K562 (cell line): ENCODE results near the gene GRIN2D. TPM values are rescaled to one million over a fixed set of nuclear protein-coding genes. Genes with fewer than 3 reads are reported as not detected.

Experiments used
- BRD9 ChIP-seq: fragments of 450-650 bp; IDR thresholded peaks from 2 replicates; pipeline ENCODE4 v1.6.1; 2018; ENCODE audit warnings: low read depth; ENCODE audit not compliant: partially characterized antibody
- JUND ChIP-seq, 2 experiments: IDR thresholded peaks; 2 replicates in 1 of 2; 3 replicates in 1 of 2; pipeline ENCODE4 v1.6.1; 2011; ENCODE audit warnings: borderline replicate concordance in 2 of 2, low read depth in 2 of 2, low read length in 2 of 2, improper control_type of control experiment in 1 of 2, missing biosample characterization in 1 of 2, missing genetic modification characterization in 1 of 2, missing genetic modification reagents in 1 of 2
- MTF1 ChIP-seq: fragments of 250-450 bp; sonication (Bioruptor Pico); IDR thresholded peaks from 2 replicates; pipeline ENCODE4 v1.9.0; 2021; ENCODE audit warnings: moderate library complexity, mild to moderate bottlenecking, inconsistent platforms, borderline replicate concordance
- RFX1 ChIP-seq: fragments of 450-650 bp; IDR thresholded peaks from 2 replicates; pipeline ENCODE4 v1.6.1; 2016; ENCODE audit warnings: mild to moderate bottlenecking, moderate library complexity
- SREBF1 ChIP-seq: fragments of 150-350 bp; IDR thresholded peaks from 2 replicates; pipeline ENCODE4 v1.6.1; 2014; ENCODE audit warnings: antibody characterized with exemption, low read depth, low read length, borderline replicate concordance
- ZFP36 ChIP-seq: fragments of 150-350 bp; IDR thresholded peaks from 2 replicates; pipeline ENCODE4 v1.6.1; 2018; ENCODE audit warnings: low read length, low read depth; ENCODE audit not compliant: partially characterized antibody
- ZNF133 ChIP-seq: fragments of 250-450 bp; sonication (Bioruptor Pico); IDR thresholded peaks from 2 replicates; pipeline ENCODE4 v1.4.0; 2020; ENCODE audit warnings: mild to moderate bottlenecking
- ZNF224 ChIP-seq: sonication (generic); formaldehyde crosslinking; IDR thresholded peaks from 2 replicates; pipeline ENCODE4 v1.8.0; 2022; ENCODE audit warnings: mild to moderate bottlenecking, missing genetic modification reagents
- ZSCAN29 ChIP-seq: fragments of 450-650 bp; IDR thresholded peaks from 2 replicates; pipeline ENCODE4 v1.6.1; 2017
- polyA plus RNA-seq, 8 experiments: library from polyadenylated mRNA; depleted of rRNA in 4 of 8; stranded (reverse) in 5 of 8; unstranded in 3 of 8; fragments of >200 nt; fragmentation: Nextera tagmentation in 2 of 8; fragmentation: Illumina TruSeq in 1 of 8; extraction: Ambion mirVana in 2 of 8; extraction: Trizol in 1 of 8; gene quantifications; 2 replicates each; pipeline versions ENCODE4 v1.2.1 to v1.2.3, GENCODE V29; 2011 to 2014; ENCODE audit warnings: inconsistent platforms in 1 of 8, missing spikeins in 1 of 8
- total RNA-seq, 7 experiments: library from RNA; depleted of rRNA in 6 of 7; stranded (reverse); fragments of >200 nt in 6 of 7; fragmentation: Illumina TruSeq in 2 of 7; extraction: Trizol in 2 of 7; gene quantifications; 2 replicates each; pipeline versions ENCODE4 v1.2.1 to v1.2.3, GENCODE V29; 2011 to 2021; ENCODE audit warnings: low replicate concordance in 1 of 7
- TF ChIP-seq, protein P1 (sequence below): fragments of 450-650 bp; IDR thresholded peaks from 2 replicates; pipeline ENCODE4 v1.6.1; 2017; ENCODE audit warnings: mild to moderate bottlenecking, moderate library complexity
- TF ChIP-seq, protein P2 (sequence below): fragments of 450-650 bp; IDR thresholded peaks from 2 replicates; pipeline ENCODE4 v1.6.1; 2016; ENCODE audit warnings: mild to moderate bottlenecking
- TF ChIP-seq, protein P3 (sequence below), 2 experiments: fragments of 250-450 bp in 1 of 2; fragments of 450-650 bp in 1 of 2; sonication (Bioruptor Pico) in 1 of 2; IDR thresholded peaks; 2 replicates each; pipeline versions ENCODE4 v1.6.1 to v1.8.0; 2016 to 2021; ENCODE audit warnings: mild to moderate bottlenecking in 2 of 2, moderate library complexity in 2 of 2, missing compliant biosample characterization in 1 of 2, missing genetic modification characterization in 1 of 2
- TF ChIP-seq, protein P4 (sequence below): fragments of 450-650 bp; IDR thresholded peaks from 2 replicates; pipeline ENCODE4 v1.6.1; 2018; ENCODE audit not compliant: partially characterized antibody
- TF ChIP-seq, protein P5 (sequence below): fragments of 200-800 bp; sonication (Bioruptor generic); IDR thresholded peaks from 2 replicates; pipeline ENCODE4 v1.6.1; 2016; ENCODE audit warnings: missing genetic modification characterization, missing compliant biosample characterization

Gene GRIN2D
- total and polyA plus RNA-seq, 9 of the 15 experiments (the other 6 are each of a cell fraction or from before 2014, with no cell fraction given): 0.32 to 31.5 (median 1.8) TPM

DNA sequence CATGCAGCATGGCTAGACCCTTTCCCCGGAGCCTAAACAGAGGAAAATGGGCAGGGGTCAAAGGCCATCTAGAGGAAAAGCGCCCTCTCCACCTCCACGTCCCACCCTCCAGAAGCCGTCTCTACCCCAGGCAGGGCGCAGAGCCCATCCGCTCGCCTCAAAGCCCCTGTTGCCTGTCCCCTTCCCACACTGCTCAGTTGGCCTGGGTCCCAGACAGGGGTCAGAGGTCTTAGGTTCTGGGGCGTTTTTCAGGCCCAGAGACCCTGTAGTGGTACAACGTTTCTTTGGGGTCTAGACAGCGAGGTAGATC lies 30.0 kb upstream of the GRIN2D start (continued):
- TF ChIP-seq, protein P1, sequence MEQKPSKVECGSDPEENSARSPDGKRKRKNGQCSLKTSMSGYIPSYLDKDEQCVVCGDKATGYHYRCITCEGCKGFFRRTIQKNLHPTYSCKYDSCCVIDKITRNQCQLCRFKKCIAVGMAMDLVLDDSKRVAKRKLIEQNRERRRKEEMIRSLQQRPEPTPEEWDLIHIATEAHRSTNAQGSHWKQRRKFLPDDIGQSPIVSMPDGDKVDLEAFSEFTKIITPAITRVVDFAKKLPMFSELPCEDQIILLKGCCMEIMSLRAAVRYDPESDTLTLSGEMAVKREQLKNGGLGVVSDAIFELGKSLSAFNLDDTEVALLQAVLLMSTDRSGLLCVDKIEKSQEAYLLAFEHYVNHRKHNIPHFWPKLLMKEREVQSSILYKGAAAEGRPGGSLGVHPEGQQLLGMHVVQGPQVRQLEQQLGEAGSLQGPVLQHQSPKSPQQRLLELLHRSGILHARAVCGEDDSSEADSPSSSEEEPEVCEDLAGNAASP: no peak
- TF ChIP-seq ZFP36 (no peak), ZNF224 (no peak), ZNF133 (CRISPR knock-in tag) (no peak), JUND (IDR thresholded peaks at IDR 0.05; ENCODE audit: borderline replicate concordance, low read depth, low read length) (no peak), JUND (tag; IDR thresholded peaks at IDR 0.05; ENCODE audit: borderline replicate concordance, low read depth, low read length) (0 out of 3 replicates have a peak, but pooled peaks have one; percentile 8), BRD9 (peak; percentile 63), SREBF1 (no peak), RFX1 (no peak), ZSCAN29 (0 out of 2 replicates have a peak, but pooled peaks have one; percentile 40), MTF1 (CRISPR knock-in tag) (no peak)
- TF ChIP-seq, protein P2, sequence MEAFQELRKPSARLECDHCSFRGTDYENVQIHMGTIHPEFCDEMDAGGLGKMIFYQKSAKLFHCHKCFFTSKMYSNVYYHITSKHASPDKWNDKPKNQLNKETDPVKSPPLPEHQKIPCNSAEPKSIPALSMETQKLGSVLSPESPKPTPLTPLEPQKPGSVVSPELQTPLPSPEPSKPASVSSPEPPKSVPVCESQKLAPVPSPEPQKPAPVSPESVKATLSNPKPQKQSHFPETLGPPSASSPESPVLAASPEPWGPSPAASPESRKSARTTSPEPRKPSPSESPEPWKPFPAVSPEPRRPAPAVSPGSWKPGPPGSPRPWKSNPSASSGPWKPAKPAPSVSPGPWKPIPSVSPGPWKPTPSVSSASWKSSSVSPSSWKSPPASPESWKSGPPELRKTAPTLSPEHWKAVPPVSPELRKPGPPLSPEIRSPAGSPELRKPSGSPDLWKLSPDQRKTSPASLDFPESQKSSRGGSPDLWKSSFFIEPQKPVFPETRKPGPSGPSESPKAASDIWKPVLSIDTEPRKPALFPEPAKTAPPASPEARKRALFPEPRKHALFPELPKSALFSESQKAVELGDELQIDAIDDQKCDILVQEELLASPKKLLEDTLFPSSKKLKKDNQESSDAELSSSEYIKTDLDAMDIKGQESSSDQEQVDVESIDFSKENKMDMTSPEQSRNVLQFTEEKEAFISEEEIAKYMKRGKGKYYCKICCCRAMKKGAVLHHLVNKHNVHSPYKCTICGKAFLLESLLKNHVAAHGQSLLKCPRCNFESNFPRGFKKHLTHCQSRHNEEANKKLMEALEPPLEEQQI: no peak
- TF ChIP-seq, protein P3, sequence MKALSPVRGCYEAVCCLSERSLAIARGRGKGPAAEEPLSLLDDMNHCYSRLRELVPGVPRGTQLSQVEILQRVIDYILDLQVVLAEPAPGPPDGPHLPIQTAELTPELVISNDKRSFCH (CRISPR knock-in tag; IDR thresholded peaks at IDR 0.05): no peak
- TF ChIP-seq, protein P3 (tag; IDR thresholded peaks at IDR 0.05): peak; percentile 17; the same call in 1 of the 2 replicates
- TF ChIP-seq, protein P4, sequence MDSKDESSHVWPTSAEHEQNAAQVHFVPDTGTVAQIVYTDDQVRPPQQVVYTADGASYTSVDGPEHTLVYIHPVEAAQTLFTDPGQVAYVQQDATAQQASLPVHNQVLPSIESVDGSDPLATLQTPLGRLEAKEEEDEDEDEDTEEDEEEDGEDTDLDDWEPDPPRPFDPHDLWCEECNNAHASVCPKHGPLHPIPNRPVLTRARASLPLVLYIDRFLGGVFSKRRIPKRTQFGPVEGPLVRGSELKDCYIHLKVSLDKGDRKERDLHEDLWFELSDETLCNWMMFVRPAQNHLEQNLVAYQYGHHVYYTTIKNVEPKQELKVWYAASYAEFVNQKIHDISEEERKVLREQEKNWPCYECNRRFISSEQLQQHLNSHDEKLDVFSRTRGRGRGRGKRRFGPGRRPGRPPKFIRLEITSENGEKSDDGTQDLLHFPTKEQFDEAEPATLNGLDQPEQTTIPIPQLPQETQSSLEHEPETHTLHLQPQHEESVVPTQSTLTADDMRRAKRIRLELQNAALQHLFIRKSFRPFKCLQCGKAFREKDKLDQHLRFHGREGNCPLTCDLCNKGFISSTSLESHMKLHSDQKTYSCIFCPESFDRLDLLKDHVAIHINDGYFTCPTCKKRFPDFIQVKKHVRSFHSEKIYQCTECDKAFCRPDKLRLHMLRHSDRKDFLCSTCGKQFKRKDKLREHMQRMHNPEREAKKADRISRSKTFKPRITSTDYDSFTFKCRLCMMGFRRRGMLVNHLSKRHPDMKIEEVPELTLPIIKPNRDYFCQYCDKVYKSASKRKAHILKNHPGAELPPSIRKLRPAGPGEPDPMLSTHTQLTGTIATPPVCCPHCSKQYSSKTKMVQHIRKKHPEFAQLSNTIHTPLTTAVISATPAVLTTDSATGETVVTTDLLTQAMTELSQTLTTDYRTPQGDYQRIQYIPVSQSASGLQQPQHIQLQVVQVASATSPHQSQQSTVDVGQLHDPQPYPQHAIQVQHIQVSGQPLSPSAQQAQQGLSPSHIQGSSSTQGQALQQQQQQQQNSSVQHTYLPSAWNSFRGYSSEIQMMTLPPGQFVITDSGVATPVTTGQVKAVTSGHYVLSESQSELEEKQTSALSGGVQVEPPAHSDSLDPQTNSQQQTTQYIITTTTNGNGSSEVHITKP: peak; percentile 24
- TF ChIP-seq, protein P5, sequence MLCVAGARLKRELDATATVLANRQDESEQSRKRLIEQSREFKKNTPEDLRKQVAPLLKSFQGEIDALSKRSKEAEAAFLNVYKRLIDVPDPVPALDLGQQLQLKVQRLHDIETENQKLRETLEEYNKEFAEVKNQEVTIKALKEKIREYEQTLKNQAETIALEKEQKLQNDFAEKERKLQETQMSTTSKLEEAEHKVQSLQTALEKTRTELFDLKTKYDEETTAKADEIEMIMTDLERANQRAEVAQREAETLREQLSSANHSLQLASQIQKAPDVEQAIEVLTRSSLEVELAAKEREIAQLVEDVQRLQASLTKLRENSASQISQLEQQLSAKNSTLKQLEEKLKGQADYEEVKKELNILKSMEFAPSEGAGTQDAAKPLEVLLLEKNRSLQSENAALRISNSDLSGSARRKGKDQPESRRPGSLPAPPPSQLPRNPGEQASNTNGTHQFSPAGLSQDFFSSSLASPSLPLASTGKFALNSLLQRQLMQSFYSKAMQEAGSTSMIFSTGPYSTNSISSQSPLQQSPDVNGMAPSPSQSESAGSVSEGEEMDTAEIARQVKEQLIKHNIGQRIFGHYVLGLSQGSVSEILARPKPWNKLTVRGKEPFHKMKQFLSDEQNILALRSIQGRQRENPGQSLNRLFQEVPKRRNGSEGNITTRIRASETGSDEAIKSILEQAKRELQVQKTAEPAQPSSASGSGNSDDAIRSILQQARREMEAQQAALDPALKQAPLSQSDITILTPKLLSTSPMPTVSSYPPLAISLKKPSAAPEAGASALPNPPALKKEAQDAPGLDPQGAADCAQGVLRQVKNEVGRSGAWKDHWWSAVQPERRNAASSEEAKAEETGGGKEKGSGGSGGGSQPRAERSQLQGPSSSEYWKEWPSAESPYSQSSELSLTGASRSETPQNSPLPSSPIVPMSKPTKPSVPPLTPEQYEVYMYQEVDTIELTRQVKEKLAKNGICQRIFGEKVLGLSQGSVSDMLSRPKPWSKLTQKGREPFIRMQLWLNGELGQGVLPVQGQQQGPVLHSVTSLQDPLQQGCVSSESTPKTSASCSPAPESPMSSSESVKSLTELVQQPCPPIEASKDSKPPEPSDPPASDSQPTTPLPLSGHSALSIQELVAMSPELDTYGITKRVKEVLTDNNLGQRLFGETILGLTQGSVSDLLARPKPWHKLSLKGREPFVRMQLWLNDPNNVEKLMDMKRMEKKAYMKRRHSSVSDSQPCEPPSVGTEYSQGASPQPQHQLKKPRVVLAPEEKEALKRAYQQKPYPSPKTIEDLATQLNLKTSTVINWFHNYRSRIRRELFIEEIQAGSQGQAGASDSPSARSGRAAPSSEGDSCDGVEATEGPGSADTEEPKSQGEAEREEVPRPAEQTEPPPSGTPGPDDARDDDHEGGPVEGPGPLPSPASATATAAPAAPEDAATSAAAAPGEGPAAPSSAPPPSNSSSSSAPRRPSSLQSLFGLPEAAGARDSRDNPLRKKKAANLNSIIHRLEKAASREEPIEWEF (CRISPR knock-in tag): no peak
